CD4-positive, alpha-beta T cell treated with Interleukin-6 at 100 ng/mL for 8 hours (primary cell): ENCODE measurements around the gene CELF4.

Experiments
- DNase-seq: peaks from one replicate; pipeline ENCODE4 v3.0.0-alpha.2; 2020; ENCODE audit warnings: mixed read lengths, low spot score

The CELF4 gene

GRCh38 chr18:37546651-37547050 is 18.9 kb downstream of the CELF4 start:
- DNase-seq, result no peak

- DNase-seq, result no peak
Measured at GRCh38 chr18:37546272-37546537, 19.4 kb downstream of the CELF4 start.

GRCh38 chr18:37545461-37546271 is 19.9 kb downstream of the CELF4 start:
- no peak for DNase-seq

- DNase-seq, result no peak
Measured at GRCh38 chr18:37544713-37545112, 20.9 kb downstream of the CELF4 start.

DNA sequence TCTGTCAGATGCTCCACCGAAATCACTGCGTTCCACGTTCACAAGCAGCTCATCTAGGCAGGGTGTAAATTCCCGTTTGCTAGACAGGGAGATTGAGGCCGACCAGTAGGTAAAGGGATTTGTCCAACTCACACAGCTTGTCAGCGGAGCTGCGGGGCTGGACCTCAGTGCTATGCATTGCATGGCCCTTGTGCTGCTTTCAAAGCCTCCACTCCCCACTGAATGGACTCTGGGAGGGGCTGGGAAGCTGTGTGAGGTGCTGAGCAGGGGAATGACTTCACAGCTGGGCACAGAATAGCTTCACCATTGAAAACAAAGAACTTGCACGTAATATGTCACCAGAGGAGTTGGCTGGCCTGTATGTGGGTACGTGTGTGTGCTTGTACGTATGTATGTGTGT is 21.4 kb downstream of the CELF4 start:
- DNase-seq, result no peak

DNA sequence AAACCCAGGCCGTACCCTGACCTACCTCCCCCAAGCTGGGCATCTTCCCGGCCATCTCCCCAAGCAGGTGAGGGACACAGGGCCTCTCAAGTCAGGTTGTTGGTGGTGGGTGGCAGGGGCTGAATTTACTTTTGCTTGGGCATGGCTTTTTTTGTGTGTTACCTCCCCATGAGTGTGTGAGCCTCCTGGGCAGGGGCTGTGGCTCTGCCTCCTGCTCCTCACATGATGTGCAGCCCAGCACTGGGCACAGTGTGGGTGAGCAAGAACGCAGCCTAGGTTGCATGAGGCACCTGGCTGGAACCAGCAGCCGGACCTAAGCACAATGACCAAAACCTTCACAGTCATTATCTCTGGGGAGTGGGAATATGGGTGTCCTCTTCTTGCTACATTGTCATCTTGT is 22.3 kb downstream of the CELF4 start:
- no peak for DNase-seq

GRCh38 chr18:37541517-37541916 is 24.1 kb downstream of the CELF4 start:
- DNase-seq, result no peak

- no peak for DNase-seq
Measured at GRCh38 chr18:37540424-37541138, 25.0 kb downstream of the CELF4 start.

DNA sequence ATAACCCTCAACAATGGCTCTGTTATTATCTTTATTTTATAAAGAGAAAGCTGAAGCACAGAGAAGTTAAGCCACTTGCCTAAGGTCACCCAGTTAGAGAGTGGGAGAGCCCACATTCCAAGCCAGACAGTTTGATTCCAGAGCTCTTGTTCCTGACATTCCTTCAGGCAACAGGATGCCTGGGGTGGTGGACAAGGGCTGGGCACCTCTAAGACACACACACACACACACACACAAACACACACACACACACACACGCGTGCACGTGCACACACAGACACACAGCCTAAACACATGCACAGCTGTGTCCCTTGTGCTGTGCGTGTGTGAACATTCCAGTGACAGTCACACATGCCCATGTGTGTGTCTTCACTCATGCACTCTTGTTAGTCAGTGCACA is 26.4 kb downstream of the CELF4 start:
- no peak for DNase-seq

DNA sequence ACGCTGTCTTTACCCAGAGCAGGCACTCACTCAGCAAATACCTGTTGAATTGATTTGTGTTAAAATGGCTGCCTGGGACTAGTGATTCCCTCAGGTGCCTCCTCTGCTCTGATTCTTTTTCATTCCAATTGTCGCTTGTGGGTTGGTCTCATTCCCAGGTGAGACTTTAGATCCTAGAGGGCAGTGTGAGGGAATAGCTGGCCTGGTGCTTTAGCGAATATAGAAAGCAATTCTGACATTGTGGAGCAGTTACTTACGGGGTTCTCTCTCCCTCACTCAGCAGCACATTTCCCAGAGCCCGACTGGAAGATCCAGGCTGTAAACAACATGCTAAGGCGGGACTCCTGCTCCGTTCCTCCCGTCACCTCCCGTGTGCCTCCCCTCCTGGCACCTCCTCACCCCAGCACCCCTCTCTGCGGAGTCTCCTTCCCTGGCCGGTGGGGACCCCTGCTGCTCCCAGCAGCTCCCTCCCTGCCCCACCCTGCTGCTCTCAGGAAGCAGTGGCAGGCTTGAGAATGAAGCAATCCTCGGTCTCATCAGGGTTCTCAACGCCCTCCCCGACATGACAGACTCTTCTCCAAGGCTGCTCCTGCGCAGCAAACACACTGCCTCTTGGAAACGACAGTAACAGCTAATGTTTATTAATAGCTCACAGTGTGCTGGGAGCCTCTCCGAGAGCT is 26.9 kb downstream of the CELF4 start:
- no peak for DNase-seq

- no peak for DNase-seq
Measured at GRCh38 chr18:37537868-37538525, 27.6 kb downstream of the CELF4 start.

DNA sequence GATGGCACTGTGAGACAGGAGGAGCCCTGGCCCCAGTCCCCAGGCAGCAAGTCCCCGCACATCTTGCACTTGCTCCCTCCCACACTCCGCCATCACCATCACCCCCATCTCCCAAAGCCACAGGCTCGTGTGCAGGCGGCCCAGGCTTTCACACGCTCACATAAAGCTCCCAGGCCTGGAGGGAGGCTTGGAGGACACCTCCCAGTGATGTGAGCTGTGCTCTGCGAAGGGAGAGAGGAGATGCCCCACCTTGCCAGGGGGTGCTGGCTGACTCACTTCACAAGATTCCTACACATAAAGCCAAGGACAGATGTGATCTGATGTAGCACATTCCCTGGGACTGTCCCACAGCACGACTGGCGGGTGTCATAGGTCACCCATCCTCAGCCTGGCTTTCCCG is 28.9 kb downstream of the CELF4 start:
- DNase-seq, result no peak

- DNase-seq, result no peak
Measured at GRCh38 chr18:37535968-37536367, 29.6 kb downstream of the CELF4 start.

- DNase-seq, result no peak
Measured at GRCh38 chr18:37534627-37535026, 31.0 kb downstream of the CELF4 start.

DNA sequence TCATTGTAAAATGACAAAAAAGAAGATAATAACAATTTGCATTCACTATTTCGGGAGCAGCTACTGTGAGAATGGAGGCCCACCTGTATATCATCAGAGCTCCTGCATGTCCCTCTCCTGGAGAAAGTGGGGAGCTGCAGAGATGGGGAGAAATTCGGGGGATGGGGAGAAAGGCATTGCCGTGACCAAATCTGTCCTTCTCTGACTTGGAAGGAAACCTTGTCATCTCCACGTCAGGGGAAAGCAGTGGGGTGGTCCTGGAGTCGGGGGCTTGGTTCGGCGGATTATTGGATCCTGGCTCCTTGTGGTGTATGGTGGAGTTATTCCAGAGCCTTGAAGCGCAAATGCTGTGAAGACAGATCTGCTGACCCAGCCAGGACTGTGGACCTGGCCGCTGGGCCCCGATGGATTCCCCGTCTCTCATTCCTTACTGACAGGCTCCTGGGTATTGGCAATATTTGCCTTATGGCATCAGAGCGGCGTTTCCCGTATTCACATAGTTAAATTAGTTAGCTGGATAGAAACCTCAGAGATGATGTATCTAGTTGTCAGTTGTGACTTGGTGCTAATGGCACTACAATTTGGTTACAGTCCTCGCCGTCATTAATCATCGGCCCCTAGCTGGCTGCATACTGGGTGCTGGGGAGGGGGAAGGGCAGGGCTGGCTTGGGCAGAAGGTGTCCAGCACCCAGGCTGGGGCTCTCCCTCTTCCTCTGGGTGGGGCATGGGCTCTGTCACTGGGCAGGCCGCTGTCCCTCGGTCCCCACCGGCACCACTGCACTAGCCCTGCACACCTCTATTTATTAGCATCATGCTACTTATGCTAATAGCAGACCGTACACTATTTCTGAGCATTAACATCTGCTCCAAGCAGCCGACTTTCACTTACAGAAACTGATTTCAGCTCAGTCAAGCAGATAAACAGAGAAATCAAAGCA is 31.7 kb downstream of the CELF4 start:
- no peak for DNase-seq

GRCh38 chr18:37532917-37533316 is 32.7 kb downstream of the CELF4 start:
- no peak for DNase-seq

- DNase-seq, result no peak
Measured at GRCh38 chr18:37529863-37530262, 35.7 kb downstream of the CELF4 start.

DNA sequence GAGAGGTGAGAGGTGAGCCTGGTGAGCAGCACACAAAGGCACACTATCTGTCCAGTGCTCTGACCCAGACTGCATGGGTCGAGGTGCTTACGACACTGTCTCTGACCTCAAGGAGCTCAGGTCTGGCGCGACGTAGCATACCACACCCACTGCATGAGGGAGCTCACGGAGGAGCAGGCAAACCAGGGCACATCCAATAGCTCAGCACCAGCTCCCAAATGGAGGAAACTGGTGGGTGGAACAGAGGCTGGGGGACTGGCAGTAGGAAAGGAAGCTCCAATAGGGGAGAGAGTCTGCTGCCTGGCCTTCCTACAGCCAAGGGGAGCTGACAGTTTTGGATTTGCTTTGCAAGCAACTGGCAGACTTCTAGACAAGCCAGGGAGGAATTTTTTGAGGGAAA is 36.3 kb downstream of the CELF4 start:
- DNase-seq, result no peak

DNA sequence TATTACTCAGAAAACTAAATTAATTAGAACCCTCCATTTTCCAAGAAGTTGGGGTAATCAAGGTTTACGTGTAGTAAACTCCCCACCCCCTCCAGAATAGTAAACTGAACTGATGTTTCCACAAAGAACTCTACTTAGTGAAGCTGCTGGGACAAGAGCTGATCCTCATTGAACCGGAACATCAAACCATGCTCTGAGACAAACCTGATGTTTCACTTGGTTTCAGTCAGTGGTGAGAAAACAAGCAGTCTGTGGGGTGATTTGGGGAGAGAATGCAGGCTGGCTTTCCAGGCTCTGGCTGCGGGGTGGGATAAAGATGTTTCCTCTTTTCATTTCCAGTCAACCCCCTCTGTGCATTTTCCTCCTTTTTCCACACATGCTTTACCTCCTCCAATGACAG is 38.2 kb downstream of the CELF4 start:
- DNase-seq, result no peak

GRCh38 chr18:37525262-37525585 is 40.4 kb downstream of the CELF4 start:
- DNase-seq, result no peak

- DNase-seq, result no peak
Measured at GRCh38 chr18:37524498-37525261, 40.9 kb downstream of the CELF4 start.
